Stimulated activated CD8-positive, alpha-beta memory T cell treated with anti-CD3 and anti-CD28 coated beads, Interleukin-4, amount 100 ng/mL, for 48 hours (primary cell): Measurements from ENCODE around the gene REV3L.

ENCODE experiments used
- DNase-seq: peaks from one replicate; pipeline ENCODE4 v3.0.0-alpha.2; 2020

Gene REV3L

DNA sequence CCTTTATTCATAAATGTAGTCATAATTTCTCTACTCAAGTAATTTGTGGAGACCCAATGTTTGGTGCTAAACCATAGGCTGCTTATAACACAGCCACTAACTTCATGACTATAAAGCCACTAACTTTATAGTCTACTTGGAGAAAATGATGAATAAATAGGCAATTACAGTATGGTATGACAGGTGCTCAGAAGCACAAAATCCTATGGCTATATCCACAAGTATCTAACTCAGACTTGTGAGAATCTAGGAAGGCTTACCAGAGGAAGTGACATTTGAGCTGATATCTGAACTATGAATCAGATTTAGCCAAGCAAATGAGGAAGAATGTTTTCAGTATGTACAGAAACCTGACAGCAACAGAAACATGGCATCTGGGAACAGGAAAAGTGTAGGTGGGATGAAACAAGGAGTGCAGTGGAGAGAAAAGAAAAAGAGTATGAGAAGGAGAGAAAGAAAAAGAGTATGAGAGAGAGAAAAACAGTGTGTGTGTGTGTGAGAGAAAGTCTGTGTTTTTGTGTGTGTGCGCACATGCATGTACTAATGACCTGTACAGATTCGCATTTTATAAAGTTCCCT is 59.9 kb downstream of the REV3L start:
- DNase-seq, result no peak

DNA sequence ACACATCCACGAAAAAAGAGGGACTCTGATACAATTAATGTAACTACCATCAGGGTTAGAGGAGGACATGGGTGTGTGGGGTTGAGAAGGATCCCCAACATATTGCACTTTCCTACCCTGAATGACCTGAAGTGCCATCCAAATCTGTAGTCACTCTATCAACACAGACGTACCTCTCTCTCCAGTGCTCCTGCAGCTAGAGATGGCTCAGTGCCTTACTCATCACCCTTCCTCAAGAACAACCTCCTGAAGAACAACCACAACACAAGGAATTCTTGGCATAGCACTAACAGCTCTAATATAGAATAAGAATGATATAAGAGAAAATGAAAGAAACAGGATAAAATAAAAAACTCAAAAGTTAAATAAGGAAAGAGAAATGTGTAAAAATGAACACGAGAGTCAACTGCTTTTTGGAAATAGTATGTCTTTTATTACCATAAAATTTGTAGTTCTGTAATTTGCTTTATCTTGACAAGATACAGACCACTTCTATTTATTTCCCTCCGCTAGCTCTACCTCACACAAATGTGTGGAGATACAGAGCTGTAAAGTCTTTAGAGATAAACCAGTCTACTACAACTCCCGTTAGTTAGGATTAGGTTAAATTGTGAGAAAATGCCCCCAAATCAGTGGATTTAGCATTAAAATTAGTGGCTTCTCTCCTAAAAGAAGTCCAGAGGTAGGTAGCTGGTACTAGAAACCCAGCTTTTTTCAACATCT is 63.9 kb downstream of the REV3L start:
- DNase-seq, result no peak

GRCh38 chr6:111417946-111418345 is 65.1 kb downstream of the REV3L start:
- no peak for DNase-seq

DNA sequence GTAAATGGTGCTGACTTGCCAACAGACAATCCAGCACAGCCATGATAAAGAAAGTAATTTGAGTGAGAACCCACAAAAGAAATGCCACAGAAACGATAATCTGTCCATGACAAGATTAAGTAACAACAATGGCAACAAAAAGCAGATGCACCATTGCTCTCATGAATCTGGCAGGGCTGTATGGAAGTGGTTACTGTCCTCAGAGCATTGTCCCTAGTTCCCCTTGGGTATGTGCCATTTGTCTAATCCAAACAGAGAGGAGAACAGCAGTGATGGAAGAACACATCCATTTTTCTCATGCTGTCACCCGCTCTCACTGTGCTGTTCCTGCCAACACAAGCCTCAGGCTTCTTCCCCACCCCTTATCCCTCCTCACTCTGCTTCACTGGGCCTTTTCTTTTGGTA is 65.8 kb downstream of the REV3L start:
- DNase-seq, result no peak

DNA sequence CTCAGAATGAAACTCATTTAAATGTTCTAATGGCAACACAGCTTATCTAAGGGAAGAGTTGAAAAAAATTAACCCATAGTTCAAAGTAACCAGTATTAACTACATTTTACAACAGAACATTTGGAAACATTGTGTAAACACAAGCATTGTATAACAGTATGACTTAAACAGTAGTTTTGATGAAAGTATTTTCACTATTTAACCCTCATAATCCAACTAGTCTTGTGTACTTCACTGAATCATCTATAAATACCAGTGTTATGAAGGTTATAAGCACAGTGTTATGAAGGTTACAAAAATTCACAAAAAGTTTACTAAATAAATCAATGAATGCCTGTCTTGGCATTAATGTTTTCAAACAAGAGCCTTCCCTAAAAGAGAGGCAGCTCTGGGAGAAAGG is 66.5 kb downstream of the REV3L start:
- no peak for DNase-seq

- DNase-seq, result no peak
Observed at GRCh38 chr6:111414373-111414772, 68.6 kb downstream of the REV3L start.

DNA sequence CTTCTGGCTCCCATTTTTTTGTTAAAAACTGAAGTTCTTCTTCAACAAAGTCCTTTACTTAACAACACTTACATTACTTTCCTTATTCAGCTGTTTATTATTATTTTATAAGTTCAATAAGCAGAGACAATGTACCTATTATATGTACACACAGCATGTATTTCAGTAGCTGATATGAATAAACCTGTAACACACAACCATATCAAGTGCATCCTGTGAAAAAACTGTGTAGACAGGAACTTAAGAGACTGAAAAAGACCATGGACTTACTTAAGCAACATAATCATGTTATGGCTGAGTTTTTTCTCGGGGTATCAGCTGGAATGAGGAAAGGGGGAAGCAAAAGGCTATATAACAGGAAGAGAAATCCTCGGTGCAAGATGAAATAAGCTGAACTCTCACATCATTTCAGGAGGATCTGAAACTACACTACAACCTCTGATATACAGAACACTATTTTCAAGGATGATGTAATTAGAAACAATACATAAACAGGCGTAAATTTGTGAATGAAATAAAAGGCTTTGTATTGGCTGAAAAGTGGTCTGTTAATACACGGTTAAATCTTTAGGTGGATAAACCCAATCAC is 70.9 kb downstream of the REV3L start:
- DNase-seq, result no peak

GRCh38 chr6:111411046-111411445 is 72.0 kb downstream of the REV3L start:
- no peak for DNase-seq

DNA sequence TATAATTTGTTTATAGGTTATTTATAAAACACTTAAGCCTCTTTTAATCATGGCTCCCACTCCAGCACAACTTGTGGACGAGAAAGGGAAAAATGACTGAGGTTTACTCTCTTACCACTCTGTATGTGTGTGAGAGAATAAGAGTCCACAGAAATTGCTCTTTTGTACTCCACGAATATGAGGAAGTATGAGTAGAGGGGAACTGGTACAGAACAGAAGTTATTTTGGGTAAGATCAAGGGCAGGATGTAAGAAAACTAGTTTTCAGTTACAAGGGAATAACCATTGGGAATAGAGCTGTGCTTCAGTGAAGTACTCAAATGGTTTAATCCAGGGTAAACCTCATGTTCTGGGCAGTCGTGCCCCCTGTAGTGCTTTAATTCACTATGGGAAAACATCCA is 72.6 kb downstream of the REV3L start:
- no peak for DNase-seq

GRCh38 chr6:111409430-111409829 is 73.6 kb downstream of the REV3L start:
- DNase-seq, result no peak

DNA sequence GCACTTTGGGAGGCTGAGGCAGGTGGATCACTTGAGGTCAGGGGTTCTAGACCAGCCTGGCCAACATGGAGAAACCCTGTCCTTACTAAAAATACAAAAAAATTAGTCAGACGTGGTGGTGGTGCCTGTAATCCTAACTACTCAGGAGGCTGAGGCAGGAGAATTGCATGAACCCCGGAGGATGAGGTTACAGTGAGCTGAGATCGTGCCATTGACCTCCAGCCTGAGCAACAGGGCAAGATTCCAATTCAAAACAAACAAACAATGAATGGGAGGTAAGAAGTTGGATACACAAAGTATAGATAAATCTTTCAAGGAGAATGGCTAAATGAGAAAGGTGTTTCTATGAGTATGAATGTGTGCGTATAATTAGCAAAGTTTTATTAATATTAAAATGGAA is 75.3 kb downstream of the REV3L start:
- no peak for DNase-seq

- no peak for DNase-seq
Observed at GRCh38 chr6:111406200-111406721, 76.8 kb downstream of the REV3L start.

- no peak for DNase-seq
Observed at GRCh38 chr6:111403388-111403787, 79.6 kb downstream of the REV3L start.

DNA sequence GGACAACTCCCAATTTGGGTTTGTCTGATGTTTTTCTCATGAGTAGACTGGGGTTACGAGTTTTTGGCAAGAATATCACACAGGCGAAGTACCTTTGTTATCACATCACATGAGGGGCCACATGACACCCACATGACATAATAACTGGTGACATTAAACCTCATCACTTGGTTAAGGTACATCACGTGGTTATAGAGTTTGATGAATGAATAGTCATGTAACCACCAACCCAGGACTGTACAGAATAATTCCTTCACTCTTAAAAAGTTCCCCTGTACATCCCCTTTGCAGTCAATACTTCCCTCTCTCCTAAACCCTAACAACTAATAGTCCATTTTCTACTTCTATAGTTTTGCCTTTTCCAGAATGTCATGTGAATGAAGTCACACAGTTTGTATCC is 83.4 kb downstream of the REV3L start:
- DNase-seq, result no peak

- DNase-seq, result no peak
Observed at GRCh38 chr6:111388681-111389080, 94.3 kb downstream of the REV3L start.

DNA sequence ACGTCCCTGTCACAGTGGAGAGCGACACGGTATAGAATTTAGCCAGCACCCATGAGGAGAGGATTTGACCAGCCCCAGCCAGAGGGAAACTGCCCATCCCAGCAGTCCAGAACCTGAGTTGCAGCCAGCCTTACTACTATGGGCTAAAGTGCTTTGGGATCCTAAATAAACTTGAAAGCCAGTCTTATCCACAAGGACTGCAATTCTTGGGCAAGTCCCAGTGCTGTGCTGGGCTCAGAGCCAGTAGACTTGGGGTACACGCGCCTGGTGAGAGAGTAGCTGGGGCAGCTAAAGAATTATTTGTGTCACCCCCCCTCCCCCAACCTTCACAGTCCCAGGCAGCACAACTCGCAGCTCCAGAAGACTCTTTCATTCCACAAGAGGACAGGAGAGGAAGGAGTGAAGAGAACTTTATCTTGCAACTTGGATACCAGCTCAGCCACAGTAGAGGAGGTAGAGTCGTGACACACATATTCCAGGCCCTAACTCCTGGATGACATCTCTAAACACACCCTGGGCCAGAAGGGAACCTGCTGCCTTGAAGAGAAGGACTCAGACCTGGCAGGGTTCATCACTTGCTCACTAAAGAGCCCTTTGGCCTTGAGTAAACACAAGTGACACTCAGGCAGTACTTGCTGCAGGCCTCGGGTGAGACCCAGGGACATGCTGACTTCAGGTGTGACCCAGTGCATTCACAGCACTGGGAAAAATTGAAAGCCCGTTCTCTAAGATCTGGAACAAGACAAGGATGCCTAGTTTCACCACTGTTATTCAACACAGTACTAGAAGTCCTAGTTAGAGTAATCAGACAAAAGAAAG is 100.3 kb downstream of the REV3L start:
- no peak for DNase-seq

- no peak for DNase-seq
Observed at GRCh38 chr6:111381728-111382127, 101.3 kb downstream of the REV3L start.

GRCh38 chr6:111381123-111381522 is 101.9 kb downstream of the REV3L start:
- no peak for DNase-seq

GRCh38 chr6:111379831-111380230 is 103.2 kb downstream of the REV3L start:
- no peak for DNase-seq

DNA sequence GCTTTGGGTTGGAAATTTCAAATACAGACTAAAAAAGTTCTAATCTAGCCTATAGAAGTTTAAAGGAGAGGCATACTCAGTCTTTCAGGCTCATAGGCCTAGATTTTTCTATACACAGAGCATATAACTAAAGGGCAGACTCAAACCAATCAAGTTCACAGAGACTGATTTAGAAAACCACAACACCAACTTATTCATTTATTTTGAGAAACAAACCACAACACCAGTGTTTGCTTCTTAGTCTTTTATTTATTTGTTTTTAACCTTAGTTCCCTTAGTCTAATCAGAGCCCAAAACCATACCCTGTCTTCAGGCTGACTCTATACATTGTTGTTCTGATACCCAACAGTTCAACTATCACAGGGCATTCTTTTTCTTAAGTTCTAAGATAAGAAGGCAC is 103.7 kb downstream of the REV3L start:
- DNase-seq, result no peak

GRCh38 chr6:111377558-111378120 is 105.4 kb downstream of the REV3L start:
- no peak for DNase-seq

DNA sequence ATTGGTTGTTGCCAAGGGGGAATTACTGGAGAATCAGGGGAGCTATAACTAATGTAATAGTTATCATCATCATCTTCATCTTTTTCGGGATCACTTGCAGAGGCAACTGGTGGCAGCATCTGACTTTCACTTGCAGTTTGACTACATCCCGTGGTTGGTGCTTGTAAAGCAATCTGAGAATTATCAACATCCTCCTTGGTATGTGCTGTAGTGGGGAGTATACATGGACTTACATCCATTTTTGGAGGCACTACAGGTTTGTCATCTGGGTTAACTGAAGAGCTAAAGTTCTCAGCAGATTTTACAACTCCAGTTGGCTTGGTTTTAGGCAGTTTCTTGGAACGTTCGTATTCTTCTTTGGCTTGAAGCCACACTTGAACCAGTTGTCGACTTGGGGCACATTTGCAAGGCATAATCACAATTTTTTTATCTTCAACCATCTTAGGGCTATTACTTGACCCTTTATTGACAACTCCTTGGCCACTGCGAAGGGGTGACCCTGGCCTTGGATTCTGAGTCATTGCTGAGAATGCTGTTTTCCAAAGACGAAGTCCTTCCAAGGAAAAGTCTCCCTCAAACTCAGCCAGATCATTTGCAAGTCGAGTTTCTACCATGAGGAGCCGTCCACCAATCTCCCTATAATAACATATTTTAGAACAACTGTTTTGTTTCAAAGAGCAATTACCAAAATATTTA is 115.5 kb downstream of the REV3L start:
- DNase-seq, result no peak

DNA sequence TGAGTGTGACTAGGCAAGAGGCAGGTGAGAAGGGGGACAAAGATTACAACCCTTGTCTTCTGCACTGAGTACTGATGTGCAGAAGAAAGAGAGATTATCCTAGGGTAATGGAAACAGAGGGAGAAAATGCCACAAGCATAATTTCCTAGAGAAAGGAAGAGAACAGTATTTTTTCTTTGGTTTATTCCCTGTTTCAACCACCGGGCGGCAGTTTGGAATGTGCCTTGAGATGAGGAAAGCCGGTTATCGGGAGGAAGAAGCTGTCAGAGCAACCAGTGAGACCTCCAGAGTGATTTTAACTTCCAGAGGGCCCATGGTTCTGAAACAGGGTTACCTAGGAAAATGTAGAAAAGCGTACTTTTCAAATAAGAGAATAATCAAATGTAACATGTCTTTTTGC is 121.4 kb downstream of the REV3L start:
- DNase-seq, result no peak
